IMR-90 (cell line): Measurements from ENCODE around the gene GPR152. TPM values are rescaled to one million over a fixed set of nuclear protein-coding genes. Genes with fewer than 3 reads are reported as not detected.

ENCODE experiments used
- ATAC-seq: fragments of 200-7000 bp; cut with Tn5 transposase; 2 replicates; pipeline ENCODE4 v1.9.1; 2020; ENCODE audit warnings: low read depth, mild to moderate bottlenecking, moderate library complexity
- BruUV-seq: library from RNA; stranded (reverse); fragments of 400-500 nt; replicated peaks from 2 replicates; lab custom pipeline; 2021; lab: Mats Ljungman, UMichigan
- CTCF ChIA-PET: fragments of 300-600 bp; formaldehyde crosslinking; extraction: SDS; loops from one replicate; lab custom pipeline; 2021; ENCODE audit warnings: antibody characterized with exemption; lab: Yijun Ruan, JAX
- POLR2A ChIA-PET: fragments of 300-600 bp; sonication (Branson Sonifier 250); formaldehyde crosslinking; loops from one replicate; lab custom pipeline; 2022; ENCODE audit warnings: antibody characterized with exemption; ENCODE audit not compliant: unreplicated experiment; lab: Charles Lee
- DNase-seq: peaks from one replicate; pipeline ENCODE4 v3.0.0; 2013
- H2AFZ ChIP-seq: replicated peaks from 2 replicates; pipeline ENCODE3; 2013; ENCODE audit warnings: low read length, mild to moderate bottlenecking; ENCODE audit not compliant: poor library complexity
- H2AK5ac ChIP-seq: 2 replicates; pipeline ENCODE4 v1.6.1; 2013; ENCODE audit warnings: low read depth, low read length, inconsistent platforms
- H2AK9ac ChIP-seq: replicated peaks from 2 replicates; pipeline ENCODE3; 2013; ENCODE audit warnings: mild to moderate bottlenecking, low read depth, low read length, moderate library complexity; ENCODE audit not compliant: poor library complexity
- H2BK120ac ChIP-seq: 2 replicates; pipeline ENCODE4 v1.6.1; 2013; ENCODE audit warnings: low read depth, low read length, inconsistent platforms
- H2BK15ac ChIP-seq: 3 replicates; pipeline ENCODE4 v1.6.1; 2013; ENCODE audit warnings: low read depth, low read length, inconsistent platforms
- H2BK20ac ChIP-seq: 2 replicates; pipeline ENCODE4 v1.6.1; 2013; ENCODE audit warnings: low read depth, mild to moderate bottlenecking, inconsistent platforms, low read length, moderate library complexity
- H2BK5ac ChIP-seq: 2 replicates; pipeline ENCODE4 v1.6.1; 2013; ENCODE audit warnings: mild to moderate bottlenecking, low read depth, low read length, inconsistent platforms; ENCODE audit not compliant: poor library complexity, severe bottlenecking
- H3K14ac ChIP-seq: replicated peaks from 2 replicates; pipeline ENCODE4 v1.6.1; 2013; ENCODE audit warnings: low read depth, low read length, inconsistent platforms
- H3K18ac ChIP-seq: 2 replicates; pipeline ENCODE4 v1.6.1; 2013; ENCODE audit warnings: low read depth, low read length, control low read depth
- H3K23ac ChIP-seq: 2 replicates; pipeline ENCODE4 v1.6.1; 2013; ENCODE audit warnings: low read depth, low read length, inconsistent platforms
- H3K27ac ChIP-seq: 2 replicates; pipeline ENCODE4 v1.5.1; 2013; ENCODE audit warnings: mild to moderate bottlenecking, control low read depth, low read length; ENCODE audit not compliant: insufficient read depth
- H3K27me3 ChIP-seq: 2 replicates; pipeline ENCODE4 v1.6.1; 2013; ENCODE audit warnings: low read length; ENCODE audit not compliant: control insufficient read depth, insufficient read depth
- H3K36me3 ChIP-seq: 2 replicates; pipeline ENCODE4 v1.6.1; 2013; ENCODE audit warnings: low read length, mixed read lengths; ENCODE audit not compliant: control insufficient read depth, insufficient read depth
- H3K4ac ChIP-seq: 2 replicates; pipeline ENCODE4 v1.6.1; 2013; ENCODE audit warnings: low read depth, low read length, inconsistent platforms
- H3K4me1 ChIP-seq: 2 replicates; pipeline ENCODE4 v1.6.1; 2013; ENCODE audit warnings: low read length, mixed read lengths; ENCODE audit not compliant: control insufficient read depth, insufficient read depth
- H3K4me2 ChIP-seq: 2 replicates; pipeline ENCODE4 v1.6.1; 2013; ENCODE audit warnings: low read depth, mild to moderate bottlenecking, control low read depth, low read length, moderate library complexity
- H3K4me3 ChIP-seq: 2 replicates; pipeline ENCODE4 v1.5.1; 2013; ENCODE audit warnings: low read depth, mild to moderate bottlenecking, control low read depth, low read length, moderate library complexity; ENCODE audit not compliant: insufficient read depth
- H3K56ac ChIP-seq: 2 replicates; pipeline ENCODE4 v1.6.1; 2013; ENCODE audit warnings: low read length, inconsistent platforms; ENCODE audit not compliant: insufficient read depth; ENCODE audit errors: extremely low read depth
- H3K79me1 ChIP-seq, 2 experiments: 2 replicates each; pipeline ENCODE4 v1.6.1; 2013; ENCODE audit warnings: low read length in 2 of 2, inconsistent platforms in 1 of 2, low read depth in 1 of 2
- H3K9ac ChIP-seq: 2 replicates; pipeline ENCODE4 v1.6.1; 2013; ENCODE audit warnings: low read depth, low read length, control low read depth
- H3K9me1 ChIP-seq: 2 replicates; pipeline ENCODE4 v1.6.1; 2013; ENCODE audit warnings: low read length, inconsistent platforms; ENCODE audit not compliant: insufficient read depth
- H3K9me3 ChIP-seq: 2 replicates; pipeline ENCODE4 v1.6.1; 2013; ENCODE audit warnings: low read length; ENCODE audit not compliant: control insufficient read depth, insufficient read depth
- H4K20me1 ChIP-seq: 2 replicates; pipeline ENCODE4 v1.6.1; 2013; ENCODE audit warnings: low read length, inconsistent platforms; ENCODE audit not compliant: insufficient read depth
- H4K5ac ChIP-seq: 2 replicates; pipeline ENCODE4 v1.6.1; 2013; ENCODE audit warnings: mild to moderate bottlenecking, low read depth, low read length, control low read depth
- H4K8ac ChIP-seq, 2 experiments: 2 replicates each; pipeline ENCODE4 v1.6.1; 2013; ENCODE audit warnings: low read depth in 2 of 2, low read length in 2 of 2, control low read depth in 1 of 2, inconsistent platforms in 1 of 2
- H4K91ac ChIP-seq: 2 replicates; pipeline ENCODE4 v1.6.1; 2013; ENCODE audit warnings: low read depth, low read length, inconsistent platforms; ENCODE audit not compliant: insufficient read depth
- BHLHE40 ChIP-seq: fragments of 150-350 bp; IDR thresholded peaks from 2 replicates; pipeline ENCODE4 v1.6.1; 2016; ENCODE audit warnings: mild to moderate bottlenecking, low read depth, low read length
- CEBPB ChIP-seq: IDR thresholded peaks from 2 replicates; pipeline ENCODE4 v1.6.1; 2012; ENCODE audit warnings: low read depth, low read length, improper control_type of control experiment
- CHD1 ChIP-seq: IDR thresholded peaks from 2 replicates; pipeline ENCODE4 v1.6.1; 2012; ENCODE audit warnings: low read depth, low read length, improper control_type of control experiment
- FOS ChIP-seq: fragments of 150-350 bp; IDR thresholded peaks from 2 replicates; pipeline ENCODE4 v1.6.1; 2016; ENCODE audit warnings: low read depth, low read length
- MAFK ChIP-seq: IDR thresholded peaks from 2 replicates; pipeline ENCODE4 v1.6.1; 2012; ENCODE audit warnings: low read depth, low read length, improper control_type of control experiment
- MAZ ChIP-seq: IDR thresholded peaks from 2 replicates; pipeline ENCODE4 v1.6.1; 2012; ENCODE audit warnings: low read depth, mild to moderate bottlenecking, low read length, improper control_type of control experiment, moderate library complexity, borderline replicate concordance
- MXI1 ChIP-seq: IDR thresholded peaks from 2 replicates; pipeline ENCODE4 v1.6.1; 2012; ENCODE audit warnings: low read depth, mild to moderate bottlenecking, low read length, moderate library complexity, borderline replicate concordance
- NFE2L2 ChIP-seq: fragments of 150-350 bp; IDR thresholded peaks from 2 replicates; pipeline ENCODE4 v1.6.1; 2016; ENCODE audit warnings: low read depth, mild to moderate bottlenecking, low read length
- POLR2A ChIP-seq: IDR thresholded peaks from 2 replicates; pipeline ENCODE4 v1.6.1; 2012; ENCODE audit warnings: mild to moderate bottlenecking, low read depth, low read length
- RAD21 ChIP-seq: IDR thresholded peaks from 2 replicates; pipeline ENCODE4 v1.6.1; 2012; ENCODE audit warnings: low read length, improper control_type of control experiment
- RCOR1 ChIP-seq: IDR thresholded peaks from 2 replicates; pipeline ENCODE4 v1.6.1; 2012; ENCODE audit warnings: mild to moderate bottlenecking, low read length, improper control_type of control experiment; ENCODE audit not compliant: insufficient replicate concordance
- RFX5 ChIP-seq: IDR thresholded peaks from 2 replicates; pipeline ENCODE4 v1.8.0; 2012; ENCODE audit warnings: low read depth, mild to moderate bottlenecking, low read length, moderate library complexity
- SMC3 ChIP-seq: fragments of 150-350 bp; IDR thresholded peaks from 2 replicates; pipeline ENCODE4 v1.6.1; 2016; ENCODE audit warnings: low read depth, mild to moderate bottlenecking, antibody characterized with exemption, low read length, moderate library complexity
- WGBS, 2 experiments: methylation state at CpG; one replicate each; pipeline versions ENCODE4 v1.1.5 to v1.1.7; 2013; ENCODE audit warnings: missing lambda C conversion rate in 2 of 2; ENCODE audit not compliant: insufficient read length in 1 of 2; ENCODE audit errors: extremely low coverage in 2 of 2; 5-methylcytosine and 5-hydroxymethylcytosine counted together
- dilution Hi-C: fragments of 300-500 bp; cut with HindIII; formaldehyde crosslinking; loops from one replicate; pipeline ENCODE4 v1.14.3; 2018; ENCODE audit warnings: low sequenced_read_pairs; ENCODE audit not compliant: unreplicated experiment
- in situ Hi-C: fragments of 300-500 bp; cut with MboI; formaldehyde crosslinking; loops from 3 replicates; pipeline ENCODE4 v1.14.3; 2019; ENCODE audit warnings: low sequenced_read_pairs, inconsistent platforms, mixed read lengths
- intact Hi-C: fragments of 100-400 bp; cut with micrococcal nuclease; formaldehyde crosslinking; loops from 2 replicates; pipeline ENCODE4 v1.10.0; 2022
- polyA plus RNA-seq, 3 experiments: library from polyadenylated mRNA; depleted of rRNA; stranded (reverse); fragments of >200 nt; gene quantifications; 2 replicates each; pipeline ENCODE4 v1.2.3, GENCODE V29; 2012; ENCODE audit warnings: low replicate concordance in 1 of 3
- total RNA-seq: library from RNA; depleted of rRNA; stranded (reverse); fragments of >200 nt; gene quantifications from 2 replicates; pipeline ENCODE4 v1.2.3, GENCODE V29; 2012
- TF ChIP-seq, protein P1 (sequence below): conservative IDR thresholded peaks from 2 replicates; pipeline ENCODE4 v1.5.1; 2012; ENCODE audit warnings: mild to moderate bottlenecking, low read depth, low read length, improper control_type of control experiment
- TF ChIP-seq, protein P2 (sequence below): fragments of 150-350 bp; IDR thresholded peaks from 2 replicates; pipeline ENCODE4 v1.6.1; 2017; ENCODE audit warnings: mild to moderate bottlenecking, antibody characterized with exemption, low read length, low read depth
- TF ChIP-seq, protein P3 (sequence below): fragments of 150-350 bp; IDR thresholded peaks from 2 replicates; pipeline ENCODE4 v1.6.1; 2016; ENCODE audit warnings: low read depth, mild to moderate bottlenecking, low read length, moderate library complexity, borderline replicate concordance

Gene GPR152
- total and polyA plus RNA-seq, 2 of the 4 experiments (the other 2 are of a cell fraction) = not detected

DNA sequence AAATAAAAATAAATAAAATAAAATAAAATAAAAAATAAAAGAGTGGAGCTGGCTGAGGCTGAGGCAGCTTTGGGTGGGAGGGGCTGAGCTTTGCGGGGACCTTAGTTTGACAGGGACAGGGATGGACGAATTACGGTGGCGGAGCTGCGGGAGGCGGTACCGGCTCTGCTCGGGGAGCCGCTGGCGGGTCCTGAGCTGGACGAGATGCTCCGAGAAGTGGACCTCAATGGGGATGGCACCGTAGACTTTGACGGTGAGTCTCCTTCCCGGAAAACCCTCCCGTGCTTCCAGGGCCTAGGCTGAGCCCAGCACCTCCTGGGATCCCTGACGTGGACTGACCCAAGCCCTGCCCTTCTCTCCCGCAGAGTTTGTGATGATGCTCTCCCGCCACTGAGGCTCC, 5.7 kb upstream of the GPR152 start:
- Histone ChIP-seq H3K4me1 (no peaks in the 10 kb centered on the region), H2AFZ (no peak overlapping the region), H2AK9ac (no peak overlapping the region), H2BK120ac (no peak overlapping the region), H3K18ac (no peak overlapping the region), H4K91ac (no peak overlapping the region), H3K9me1 (no peaks in the 10 kb centered on the region), H3K4ac (no peak overlapping the region), H2AK5ac (no peak overlapping the region), H3K27me3 (peaks cover 22% of the 10 kb centered on the region), H3K9me3 (no peaks in the 10 kb centered on the region), H3K56ac (no peak overlapping the region), H3K36me3 (no peaks in the 10 kb centered on the region), H3K23ac (no peak overlapping the region), H4K5ac (no peak overlapping the region), H2BK20ac (no peak overlapping the region), H3K9ac (no peak overlapping the region), H4K20me1 (no peaks in the 10 kb centered on the region), H3K14ac (no peak overlapping the region), H3K27ac (no peak overlapping the region), H4K8ac (no peak overlapping the region), H3K79me1 (no peaks in the 10 kb centered on the region), H3K4me2 (no peak overlapping the region), H3K4me3 (no peak overlapping the region), H2BK5ac (no peak overlapping the region), H2BK15ac (no peak overlapping the region)
- TF ChIP-seq, protein P1, sequence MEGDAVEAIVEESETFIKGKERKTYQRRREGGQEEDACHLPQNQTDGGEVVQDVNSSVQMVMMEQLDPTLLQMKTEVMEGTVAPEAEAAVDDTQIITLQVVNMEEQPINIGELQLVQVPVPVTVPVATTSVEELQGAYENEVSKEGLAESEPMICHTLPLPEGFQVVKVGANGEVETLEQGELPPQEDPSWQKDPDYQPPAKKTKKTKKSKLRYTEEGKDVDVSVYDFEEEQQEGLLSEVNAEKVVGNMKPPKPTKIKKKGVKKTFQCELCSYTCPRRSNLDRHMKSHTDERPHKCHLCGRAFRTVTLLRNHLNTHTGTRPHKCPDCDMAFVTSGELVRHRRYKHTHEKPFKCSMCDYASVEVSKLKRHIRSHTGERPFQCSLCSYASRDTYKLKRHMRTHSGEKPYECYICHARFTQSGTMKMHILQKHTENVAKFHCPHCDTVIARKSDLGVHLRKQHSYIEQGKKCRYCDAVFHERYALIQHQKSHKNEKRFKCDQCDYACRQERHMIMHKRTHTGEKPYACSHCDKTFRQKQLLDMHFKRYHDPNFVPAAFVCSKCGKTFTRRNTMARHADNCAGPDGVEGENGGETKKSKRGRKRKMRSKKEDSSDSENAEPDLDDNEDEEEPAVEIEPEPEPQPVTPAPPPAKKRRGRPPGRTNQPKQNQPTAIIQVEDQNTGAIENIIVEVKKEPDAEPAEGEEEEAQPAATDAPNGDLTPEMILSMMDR = no peak
- TF ChIP-seq MAFK (no peak), MXI1 (no peak), RCOR1 (no peak), FOS (no peak), CHD1 (no peak), SMC3 (no peak), RAD21 (no peak), NFE2L2 (no peak), POLR2A (no peak), MAZ (no peak), CEBPB (no peak), BHLHE40 (no peak), RFX5 (no peak)
- TF ChIP-seq, protein P2, sequence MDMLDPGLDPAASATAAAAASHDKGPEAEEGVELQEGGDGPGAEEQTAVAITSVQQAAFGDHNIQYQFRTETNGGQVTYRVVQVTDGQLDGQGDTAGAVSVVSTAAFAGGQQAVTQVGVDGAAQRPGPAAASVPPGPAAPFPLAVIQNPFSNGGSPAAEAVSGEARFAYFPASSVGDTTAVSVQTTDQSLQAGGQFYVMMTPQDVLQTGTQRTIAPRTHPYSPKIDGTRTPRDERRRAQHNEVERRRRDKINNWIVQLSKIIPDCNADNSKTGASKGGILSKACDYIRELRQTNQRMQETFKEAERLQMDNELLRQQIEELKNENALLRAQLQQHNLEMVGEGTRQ = no peak
- TF ChIP-seq, protein P3, sequence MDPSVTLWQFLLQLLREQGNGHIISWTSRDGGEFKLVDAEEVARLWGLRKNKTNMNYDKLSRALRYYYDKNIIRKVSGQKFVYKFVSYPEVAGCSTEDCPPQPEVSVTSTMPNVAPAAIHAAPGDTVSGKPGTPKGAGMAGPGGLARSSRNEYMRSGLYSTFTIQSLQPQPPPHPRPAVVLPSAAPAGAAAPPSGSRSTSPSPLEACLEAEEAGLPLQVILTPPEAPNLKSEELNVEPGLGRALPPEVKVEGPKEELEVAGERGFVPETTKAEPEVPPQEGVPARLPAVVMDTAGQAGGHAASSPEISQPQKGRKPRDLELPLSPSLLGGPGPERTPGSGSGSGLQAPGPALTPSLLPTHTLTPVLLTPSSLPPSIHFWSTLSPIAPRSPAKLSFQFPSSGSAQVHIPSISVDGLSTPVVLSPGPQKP = no peak
- ChIA-PET POLR2A (no interaction called here), CTCF (no interaction called here)
- dilution Hi-C loops (no loop called here), intact Hi-C loops (no loop called here), in situ Hi-C loops (no loop called here)
- no peak for DNase-seq
- WGBS, 2 experiments = 87% methylated on average over 12 of the region's 19 CpGs; no CpG with 5 or more reads in 1 of the 2 experiments
- BruUV-seq = no TSS peak
- ATAC-seq = no peak
